ENCODE results near the gene WFIKKN1. TPM values are rescaled to one million over a fixed set of nuclear protein-coding genes. Genes with fewer than 3 reads are reported as not detected.

WFIKKN1 gene
- total and polyA plus RNA-seq, 2 of the 13 experiments (the other 11 are each of a cell fraction or from before 2014, with no cell fraction given), result 1.7 to 4.9 TPM

DNA sequence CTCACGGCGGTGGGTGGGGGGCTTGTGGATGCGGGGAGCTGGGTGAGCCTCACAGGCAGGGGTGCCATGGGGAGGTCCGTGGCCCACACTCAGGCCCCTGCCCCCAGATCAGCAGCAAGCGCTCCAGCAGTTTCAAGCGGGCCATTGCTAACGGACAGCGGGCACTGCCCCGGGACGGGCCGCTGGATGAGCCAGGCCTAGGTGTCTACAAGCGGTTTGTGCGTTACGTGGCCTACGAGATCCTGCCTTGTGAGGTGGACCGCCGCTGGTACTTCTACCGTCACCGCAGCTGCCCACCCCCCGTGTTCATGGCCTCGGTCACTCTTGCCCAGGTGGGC, 45.7 kb downstream of the WFIKKN1 start (continued):
- TF ChIP-seq, protein P1, sequence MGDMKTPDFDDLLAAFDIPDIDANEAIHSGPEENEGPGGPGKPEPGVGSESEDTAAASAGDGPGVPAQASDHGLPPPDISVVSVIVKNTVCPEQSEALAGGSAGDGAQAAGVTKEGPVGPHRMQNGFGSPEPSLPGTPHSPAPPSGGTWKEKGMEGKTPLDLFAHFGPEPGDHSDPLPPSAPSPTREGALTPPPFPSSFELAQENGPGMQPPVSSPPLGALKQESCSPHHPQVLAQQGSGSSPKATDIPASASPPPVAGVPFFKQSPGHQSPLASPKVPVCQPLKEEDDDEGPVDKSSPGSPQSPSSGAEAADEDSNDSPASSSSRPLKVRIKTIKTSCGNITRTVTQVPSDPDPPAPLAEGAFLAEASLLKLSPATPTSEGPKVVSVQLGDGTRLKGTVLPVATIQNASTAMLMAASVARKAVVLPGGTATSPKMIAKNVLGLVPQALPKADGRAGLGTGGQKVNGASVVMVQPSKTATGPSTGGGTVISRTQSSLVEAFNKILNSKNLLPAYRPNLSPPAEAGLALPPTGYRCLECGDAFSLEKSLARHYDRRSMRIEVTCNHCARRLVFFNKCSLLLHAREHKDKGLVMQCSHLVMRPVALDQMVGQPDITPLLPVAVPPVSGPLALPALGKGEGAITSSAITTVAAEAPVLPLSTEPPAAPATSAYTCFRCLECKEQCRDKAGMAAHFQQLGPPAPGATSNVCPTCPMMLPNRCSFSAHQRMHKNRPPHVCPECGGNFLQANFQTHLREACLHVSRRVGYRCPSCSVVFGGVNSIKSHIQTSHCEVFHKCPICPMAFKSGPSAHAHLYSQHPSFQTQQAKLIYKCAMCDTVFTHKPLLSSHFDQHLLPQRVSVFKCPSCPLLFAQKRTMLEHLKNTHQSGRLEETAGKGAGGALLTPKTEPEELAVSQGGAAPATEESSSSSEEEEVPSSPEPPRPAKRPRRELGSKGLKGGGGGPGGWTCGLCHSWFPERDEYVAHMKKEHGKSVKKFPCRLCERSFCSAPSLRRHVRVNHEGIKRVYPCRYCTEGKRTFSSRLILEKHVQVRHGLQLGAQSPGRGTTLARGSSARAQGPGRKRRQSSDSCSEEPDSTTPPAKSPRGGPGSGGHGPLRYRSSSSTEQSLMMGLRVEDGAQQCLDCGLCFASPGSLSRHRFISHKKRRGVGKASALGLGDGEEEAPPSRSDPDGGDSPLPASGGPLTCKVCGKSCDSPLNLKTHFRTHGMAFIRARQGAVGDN (CRISPR knock-in tag; IDR thresholded peaks at IDR 0.05), result 0 out of 2 replicates have a peak, but pooled peaks have one; percentile 1

DNA sequence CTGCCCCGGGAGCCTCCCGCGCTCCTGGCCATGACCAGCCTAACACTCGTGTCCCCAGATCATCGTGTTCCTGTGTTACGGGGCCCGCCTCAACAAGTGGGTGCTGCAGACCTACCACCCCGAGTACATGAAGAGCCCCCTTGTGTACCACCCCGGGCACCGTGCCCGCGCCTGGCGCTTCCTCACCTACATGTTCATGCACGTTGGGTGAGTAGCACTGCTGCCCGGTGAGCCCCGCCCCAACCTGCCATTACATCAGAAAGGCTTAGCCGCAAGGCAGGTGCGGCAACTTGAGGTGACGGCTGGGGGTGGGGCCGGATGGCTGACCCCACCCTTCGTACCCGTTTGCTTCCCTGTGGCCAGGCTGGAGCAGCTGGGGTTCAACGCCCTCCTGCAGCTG, 46.1 kb downstream of the WFIKKN1 start:
- Histone ChIP-seq H3K4me2 (ENCODE audit: low read depth, low read length) (no peak overlapping the region), H2AFZ (ENCODE audit: low read length) (no peak overlapping the region), H3K36me3 (replicated peaks in 1 of 2; ENCODE audit: control insufficient read depth in 1 of 2, insufficient read depth in 2 of 2, low read length in 2 of 2) (peaks cover 14 to 24% of the 10 kb centered on the region in 2 experiments; a peak in 4 of 5 replicates), H4K20me1 (ENCODE audit: insufficient read depth, low read length) (0 out of 2 replicates have a peak, but pooled peaks cover 3% of the 10 kb centered on the region), H3K4me3 (replicated peaks in 1 of 3; ENCODE audit: insufficient read depth in 1 of 3, low read depth in 2 of 3, low read length in 3 of 3) (no peak overlapping the region), H3K79me2 (ENCODE audit: insufficient read depth, low read length) (peaks cover 12% of the 10 kb centered on the region), H3K9me3 (ENCODE audit: low read length) (no peaks in the 10 kb centered on the region), H3K4me1 (ENCODE audit: insufficient read depth, low read length) (peaks cover 44% of the 10 kb centered on the region), H3K27ac (ENCODE audit: extremely low read length, insufficient read depth, low read length) (no peak overlapping the region), H3K9ac (ENCODE audit: insufficient read depth, low read depth, low read length) (no peak overlapping the region), H3K27me3 (ENCODE audit: control insufficient read depth in 1 of 2, insufficient read depth in 2 of 2, low read length in 2 of 2) (no peaks in the 10 kb centered on the region; a peak in 1 of 5 replicates)
- 96% methylated on average over 17 of the region's 23 CpGs for WGBS (ENCODE audit: low lambda C conversion rate)
- in situ Hi-C loops (cut with HindIII; ENCODE audit: extremely low pct_ligation_motif_present, low pct_unique_long_range_greater_than_20kb), result no loop called here
- ChIA-PET CTCF (ENCODE audit: low intra/inter-chr PET ratio, low total read pairs) (no interaction called here), POLR2A (interaction anchor here (1.6 to 1.9 kb wide), 3 partner anchors 9 to 28 kb away, joined by 5 to 12 read pairs (median 6); partner anchors contain the start of genes RHOT2 and WDR90)
- DNase-seq (ENCODE audit: low spot score) (no peak), ATAC-seq (no peak), FAIRE-seq (no peak)
- intact Hi-C loops (cut with micrococcal nuclease; ENCODE audit: unreplicated experiment), result no loop called here
- no TSS peak for BruUV-seq (replicated peaks)
- no peak for TF ChIP-seq ZNF773 (CRISPR knock-in tag; IDR thresholded peaks at IDR 0.05; ENCODE audit: borderline replicate concordance)
- TF ChIP-seq ZNF543 (CRISPR knock-in tag; IDR thresholded peaks at IDR 0.05), result no peak
- no peak for TF ChIP-seq ZNF839 (CRISPR knock-in tag; IDR thresholded peaks at IDR 0.05; ENCODE audit: borderline replicate concordance)
- TF ChIP-seq ZNF558 (CRISPR knock-in tag; IDR thresholded peaks at IDR 0.05; ENCODE audit: borderline replicate concordance), result no peak
- 0 out of 2 replicates have a peak, but pooled peaks have one; percentile 13 for TF ChIP-seq MTA1 (CRISPR knock-in tag; IDR thresholded peaks at IDR 0.05; ENCODE audit: borderline replicate concordance)
- no peak for TF ChIP-seq GFI1 (CRISPR knock-in tag; IDR thresholded peaks at IDR 0.05; ENCODE audit: borderline replicate concordance)
- TF ChIP-seq RFX5 (IDR thresholded peaks at IDR 0.05; ENCODE audit: low read depth, low read length), result no peak
- no peak for TF ChIP-seq ZNF331 (CRISPR knock-in tag; IDR thresholded peaks at IDR 0.05)
- no peak for TF ChIP-seq MIER2 (CRISPR knock-in tag; IDR thresholded peaks at IDR 0.05)
- TF ChIP-seq, protein P2, sequence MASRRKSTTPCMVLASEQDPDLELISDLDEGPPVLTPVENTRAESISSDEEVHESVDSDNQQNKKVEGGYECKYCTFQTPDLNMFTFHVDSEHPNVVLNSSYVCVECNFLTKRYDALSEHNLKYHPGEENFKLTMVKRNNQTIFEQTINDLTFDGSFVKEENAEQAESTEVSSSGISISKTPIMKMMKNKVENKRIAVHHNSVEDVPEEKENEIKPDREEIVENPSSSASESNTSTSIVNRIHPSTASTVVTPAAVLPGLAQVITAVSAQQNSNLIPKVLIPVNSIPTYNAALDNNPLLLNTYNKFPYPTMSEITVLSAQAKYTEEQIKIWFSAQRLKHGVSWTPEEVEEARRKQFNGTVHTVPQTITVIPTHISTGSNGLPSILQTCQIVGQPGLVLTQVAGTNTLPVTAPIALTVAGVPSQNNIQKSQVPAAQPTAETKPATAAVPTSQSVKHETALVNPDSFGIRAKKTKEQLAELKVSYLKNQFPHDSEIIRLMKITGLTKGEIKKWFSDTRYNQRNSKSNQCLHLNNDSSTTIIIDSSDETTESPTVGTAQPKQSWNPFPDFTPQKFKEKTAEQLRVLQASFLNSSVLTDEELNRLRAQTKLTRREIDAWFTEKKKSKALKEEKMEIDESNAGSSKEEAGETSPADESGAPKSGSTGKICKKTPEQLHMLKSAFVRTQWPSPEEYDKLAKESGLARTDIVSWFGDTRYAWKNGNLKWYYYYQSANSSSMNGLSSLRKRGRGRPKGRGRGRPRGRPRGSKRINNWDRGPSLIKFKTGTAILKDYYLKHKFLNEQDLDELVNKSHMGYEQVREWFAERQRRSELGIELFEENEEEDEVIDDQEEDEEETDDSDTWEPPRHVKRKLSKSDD (CRISPR knock-in tag; IDR thresholded peaks at IDR 0.05; ENCODE audit: low read depth), result peak; percentile 40; the same call in 1 of the 2 replicates
- TF ChIP-seq ZMAT3 (CRISPR knock-in tag; conservative IDR thresholded peaks at IDR 0.05), result no peak
- TF ChIP-seq ZNF569 (CRISPR knock-in tag; IDR thresholded peaks at IDR 0.05; ENCODE audit: borderline replicate concordance), result no peak
- TF ChIP-seq NFYB (CRISPR knock-in tag; IDR thresholded peaks at IDR 0.05), result no peak
- TF ChIP-seq AGO2 (optimal IDR thresholded peaks at IDR 0.05; ENCODE audit: low read depth, low read length), result peak; percentile 18
- no peak for TF ChIP-seq EZH2 (conservative IDR thresholded peaks at IDR 0.05; ENCODE audit: low read depth, low read length)
- TF ChIP-seq HNRNPL (IDR thresholded peaks at IDR 0.05; ENCODE audit: low read depth, low read length), result peak; percentile 87
